HK-2 (cell line): ENCODE results near the gene ANKRD33B.
"Not testable (repeated sequence)": the region's sequence is repeated elsewhere in the genome, so short reads cannot be mapped to it uniquely, and the experiment has no call there.

ENCODE experiments used
- DNase-seq: peaks from one replicate; pipeline ENCODE4 v3.0.0-alpha.2; 2018; ENCODE audit not compliant: unreplicated experiment

The ANKRD33B gene

GRCh38 chr5:10536931-10537579 lies 26.8 kb upstream of the ANKRD33B start:
- no peak for DNase-seq

- no peak for DNase-seq
Observed at GRCh38 chr5:10537624-10538023, 26.2 kb upstream of the ANKRD33B start.

GRCh38 chr5:10538103-10538788 lies 25.6 kb upstream of the ANKRD33B start:
- no peak for DNase-seq

GRCh38 chr5:10538789-10539686 lies 24.8 kb upstream of the ANKRD33B start:
- no peak for DNase-seq

GRCh38 chr5:10539687-10539998 lies 24.2 kb upstream of the ANKRD33B start:
- DNase-seq: no peak

GRCh38 chr5:10540036-10540544 lies 23.8 kb upstream of the ANKRD33B start:
- no peak for DNase-seq

- DNase-seq: no peak
Observed at GRCh38 chr5:10540951-10541646, 22.8 kb upstream of the ANKRD33B start.

GRCh38 chr5:10542055-10542550 lies 21.8 kb upstream of the ANKRD33B start:
- DNase-seq: no peak

GRCh38 chr5:10543585-10544040 lies 20.3 kb upstream of the ANKRD33B start:
- DNase-seq: no peak

GRCh38 chr5:10545084-10545483 lies 18.8 kb upstream of the ANKRD33B start:
- no peak for DNase-seq

GRCh38 chr5:10546186-10546585 lies 17.7 kb upstream of the ANKRD33B start:
- no peak for DNase-seq

GRCh38 chr5:10548418-10549122 lies 15.3 kb upstream of the ANKRD33B start:
- no peak for DNase-seq

- not testable (repeated sequence) for DNase-seq
Observed at GRCh38 chr5:10549123-10549514, 14.8 kb upstream of the ANKRD33B start.

- no peak for DNase-seq
Observed at GRCh38 chr5:10550222-10550995, 13.5 kb upstream of the ANKRD33B start.

GRCh38 chr5:10551782-10552138 lies 12.1 kb upstream of the ANKRD33B start:
- DNase-seq: no peak

GRCh38 chr5:10552183-10553143 lies 11.4 kb upstream of the ANKRD33B start:
- peak; percentile 33 for DNase-seq

GRCh38 chr5:10553476-10553875 lies 10.4 kb upstream of the ANKRD33B start:
- DNase-seq: no peak

GRCh38 chr5:10555277-10555684 lies 8.6 kb upstream of the ANKRD33B start:
- peak; percentile 75 for DNase-seq

GRCh38 chr5:10556289-10556807 lies 7.5 kb upstream of the ANKRD33B start:
- peak; percentile 65 for DNase-seq
